Prostate gland (tissue), 2 donors: ENCODE data around the gene RETSAT.

Experiments
- POLR2A ChIP-seq: fragments of 450-650 bp; IDR thresholded peaks from one replicate; pipeline ENCODE4 v1.6.1; 2016; ENCODE audit warnings: antibody characterized with exemption, mild to moderate bottlenecking
- TF ChIP-seq, protein P1 (sequence below), 4 experiments: fragments of 200-600 bp in 2 of 4; fragments of 450-650 bp in 2 of 4; sonication (generic) in 2 of 4; IDR thresholded peaks; 1 replicate in 3 of 4; 2 replicates in 1 of 4; pipeline ENCODE4 v1.5.1; 2016 to 2019; ENCODE audit warnings: antibody characterized with exemption in 4 of 4, mild to moderate bottlenecking in 2 of 4, moderate library complexity in 2 of 4

DNA sequence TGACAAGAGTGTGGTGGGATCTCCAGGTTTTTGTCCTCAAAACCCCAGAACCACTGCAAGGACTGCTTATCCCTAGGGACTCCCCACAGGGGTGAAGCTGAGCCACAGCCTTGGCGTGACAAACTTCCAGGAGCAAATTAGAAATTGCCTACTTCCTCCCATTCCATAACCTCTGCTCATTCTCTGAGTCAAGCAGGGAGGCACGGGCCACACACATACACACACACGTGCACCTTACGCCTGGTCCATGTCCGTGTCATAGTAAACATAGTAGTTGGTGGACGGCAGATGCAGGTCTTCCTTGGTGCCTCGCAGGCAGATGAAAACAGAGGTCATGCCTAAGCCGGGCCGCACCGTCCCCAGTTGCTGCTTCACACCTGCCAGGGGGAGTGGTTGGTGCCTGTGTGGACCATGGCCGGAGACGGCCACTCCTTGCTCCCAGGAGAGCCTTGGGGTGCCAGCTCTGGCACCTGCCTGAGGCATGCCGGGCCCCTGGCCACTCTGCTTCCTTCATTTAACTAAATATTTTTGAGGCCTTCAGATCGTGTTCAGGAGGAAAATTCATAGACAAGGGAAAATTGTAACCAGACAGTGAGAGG lies 9.9 kb downstream of the RETSAT start:
- TF ChIP-seq, protein P1, sequence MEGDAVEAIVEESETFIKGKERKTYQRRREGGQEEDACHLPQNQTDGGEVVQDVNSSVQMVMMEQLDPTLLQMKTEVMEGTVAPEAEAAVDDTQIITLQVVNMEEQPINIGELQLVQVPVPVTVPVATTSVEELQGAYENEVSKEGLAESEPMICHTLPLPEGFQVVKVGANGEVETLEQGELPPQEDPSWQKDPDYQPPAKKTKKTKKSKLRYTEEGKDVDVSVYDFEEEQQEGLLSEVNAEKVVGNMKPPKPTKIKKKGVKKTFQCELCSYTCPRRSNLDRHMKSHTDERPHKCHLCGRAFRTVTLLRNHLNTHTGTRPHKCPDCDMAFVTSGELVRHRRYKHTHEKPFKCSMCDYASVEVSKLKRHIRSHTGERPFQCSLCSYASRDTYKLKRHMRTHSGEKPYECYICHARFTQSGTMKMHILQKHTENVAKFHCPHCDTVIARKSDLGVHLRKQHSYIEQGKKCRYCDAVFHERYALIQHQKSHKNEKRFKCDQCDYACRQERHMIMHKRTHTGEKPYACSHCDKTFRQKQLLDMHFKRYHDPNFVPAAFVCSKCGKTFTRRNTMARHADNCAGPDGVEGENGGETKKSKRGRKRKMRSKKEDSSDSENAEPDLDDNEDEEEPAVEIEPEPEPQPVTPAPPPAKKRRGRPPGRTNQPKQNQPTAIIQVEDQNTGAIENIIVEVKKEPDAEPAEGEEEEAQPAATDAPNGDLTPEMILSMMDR (IDR thresholded peaks at IDR 0.05) = no peak
- no peak for TF ChIP-seq POLR2A
